COLO668 (cell line): ENCODE results near the gene C19orf12.

Experiments used
- DNase-seq: peaks from one replicate; lab custom pipeline; 2025; ENCODE audit not compliant: unreplicated experiment; lab: John Stamatoyannopoulos, UW

C19orf12 gene

DNA sequence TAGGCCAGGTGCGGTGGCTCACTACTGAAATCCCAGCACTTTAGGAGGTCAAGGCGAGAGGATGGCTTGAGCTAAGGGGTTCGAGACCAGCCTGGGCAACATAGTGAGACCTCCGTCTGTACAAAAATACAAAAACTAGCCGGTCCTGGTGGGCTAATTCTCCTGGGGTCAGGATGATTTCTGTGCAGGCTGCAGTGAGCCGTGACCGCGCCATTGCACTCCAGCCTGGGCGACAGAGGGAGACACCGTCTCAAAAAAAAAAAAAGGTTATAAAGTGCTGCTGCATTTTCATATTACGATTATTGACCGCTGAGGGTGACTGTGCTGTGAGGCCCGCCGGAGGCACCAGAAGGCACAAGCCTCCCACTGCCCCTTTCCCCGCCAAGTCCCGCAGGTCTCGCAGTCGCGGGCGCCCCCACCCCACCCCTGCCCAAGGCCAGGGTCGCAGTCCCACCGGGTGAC, 50.3 kb downstream of the C19orf12 start:
- no peak for DNase-seq

GRCh38 chr19:29663861-29664752, 51.0 kb downstream of the C19orf12 start:
- no peak for DNase-seq

GRCh38 chr19:29662604-29663404, 52.3 kb downstream of the C19orf12 start:
- no peak for DNase-seq

- no peak for DNase-seq
These were observed 52.8 kb downstream of the C19orf12 start for GRCh38 chr19:29662278-29662603.

GRCh38 chr19:29660835-29661234, 54.2 kb downstream of the C19orf12 start:
- DNase-seq = no peak

GRCh38 chr19:29658221-29658991, 56.7 kb downstream of the C19orf12 start:
- no peak for DNase-seq

DNA sequence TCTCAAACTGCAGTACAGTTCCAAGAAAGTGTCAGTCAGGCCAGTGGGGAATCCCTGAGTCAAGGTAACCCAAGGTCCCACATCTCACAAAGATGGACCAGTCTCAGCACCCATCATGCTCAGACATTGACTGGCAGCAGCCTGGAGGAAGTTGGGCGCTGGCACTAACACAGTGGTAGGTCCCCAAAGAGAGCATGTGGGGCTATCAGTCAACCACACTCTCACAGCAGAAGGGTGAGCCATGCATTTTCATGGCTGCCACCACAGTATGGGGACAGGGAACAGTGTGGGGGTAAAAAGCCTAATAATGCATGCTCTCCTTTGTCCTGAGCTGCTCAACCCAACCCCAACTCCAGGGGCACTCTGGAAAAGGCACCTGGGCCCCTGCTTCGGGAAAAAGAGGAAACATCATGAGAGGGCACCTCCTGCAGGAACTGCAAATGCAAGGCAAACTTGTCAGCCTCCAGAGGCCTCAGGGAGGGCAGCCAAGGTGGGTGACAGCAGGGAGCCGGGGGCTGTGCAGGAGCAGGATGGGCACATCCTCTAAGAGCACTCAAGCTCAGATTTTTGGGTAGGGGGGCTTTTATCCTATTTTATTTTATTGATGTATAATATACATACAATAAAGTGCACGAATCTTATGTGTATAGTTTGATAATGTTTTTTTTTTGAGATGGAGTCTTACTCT, 59.3 kb downstream of the C19orf12 start:
- DNase-seq = no peak

DNA sequence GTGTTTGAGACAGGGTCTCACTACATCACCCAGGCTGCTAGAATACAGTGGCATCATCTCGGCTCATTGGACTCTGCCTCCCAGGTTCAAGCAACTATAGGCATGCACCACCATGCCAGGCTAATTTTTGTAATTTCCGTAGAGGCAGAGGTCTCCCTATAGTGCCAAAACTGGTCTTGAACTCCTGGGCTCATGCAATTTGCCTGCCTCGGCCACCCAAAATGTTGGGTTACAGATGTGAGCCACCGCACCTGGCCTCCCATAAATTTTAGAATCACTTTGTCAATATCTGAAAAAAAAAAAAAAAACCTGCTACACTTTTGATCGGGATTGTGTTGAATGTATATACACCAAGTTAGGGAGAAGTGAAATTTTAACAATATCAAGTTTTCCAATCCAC, 61.7 kb downstream of the C19orf12 start:
- no peak for DNase-seq

- DNase-seq = no peak
These were observed 63.3 kb downstream of the C19orf12 start for GRCh38 chr19:29651622-29652394.

DNA sequence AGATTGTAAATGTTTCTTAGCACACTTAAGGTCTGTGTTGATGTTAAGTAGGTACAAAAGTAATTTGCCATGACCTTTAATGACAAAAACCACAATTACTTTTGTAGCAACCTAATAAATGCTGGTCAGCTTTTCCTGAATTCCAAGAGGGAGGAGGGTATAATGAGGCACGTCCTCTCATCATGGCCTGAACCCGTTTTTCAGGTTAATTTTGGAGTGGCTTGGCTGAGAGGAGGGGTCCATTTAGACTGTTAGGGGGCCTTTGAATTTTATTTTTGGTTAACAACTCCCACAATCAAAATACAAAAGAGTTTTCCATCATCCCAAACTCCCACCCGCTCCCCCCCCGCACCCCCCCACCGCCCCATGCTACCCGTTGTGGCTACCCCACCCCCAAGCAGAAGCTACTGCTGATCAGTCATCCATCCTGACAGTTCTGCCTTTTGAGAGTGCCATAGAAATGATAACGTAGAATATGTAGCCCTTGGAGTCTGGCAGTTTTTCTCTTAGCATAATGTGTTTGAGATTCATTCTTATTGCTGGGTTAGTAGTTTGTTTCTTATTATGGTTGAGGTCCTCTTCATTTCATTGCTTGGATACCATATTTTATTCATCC, 64.2 kb downstream of the C19orf12 start:
- no peak for DNase-seq
